HEK293T (cell line): Measurements from ENCODE around the gene LRP1B.

Source experiments
- CTCF ChIA-PET: fragments of 350-600 bp; formaldehyde crosslinking; extraction: SDS; loops from one replicate; lab custom pipeline; 2021; ENCODE audit warnings: antibody characterized with exemption, inconsistent platforms; lab: Yijun Ruan, JAX
- POLR2A ChIA-PET: fragments of 350-600 bp; formaldehyde crosslinking; extraction: SDS; loops from one replicate; lab custom pipeline; 2020; ENCODE audit warnings: antibody characterized with exemption, inconsistent platforms; lab: Yijun Ruan, JAX
- DNase-seq: peaks from one replicate; pipeline ENCODE4 v3.0.0; 2012; ENCODE audit warnings: mixed read lengths; ENCODE audit errors: extremely low spot score
- ARNT ChIP-seq: fragments of 450-650 bp; IDR thresholded peaks from 2 replicates; pipeline ENCODE4 v1.6.1; 2017; ENCODE audit warnings: mild to moderate bottlenecking
- BHLHE40 ChIP-seq: fragments of 450-650 bp; IDR thresholded peaks from 2 replicates; pipeline ENCODE4 v1.6.1; 2016; ENCODE audit warnings: mild to moderate bottlenecking, moderate library complexity, borderline replicate concordance
- CTBP1 ChIP-seq: fragments of 450-650 bp; IDR thresholded peaks from 2 replicates; pipeline ENCODE4 v1.6.1; 2016; ENCODE audit warnings: borderline replicate concordance
- ELF4 ChIP-seq: fragments of 450-650 bp; IDR thresholded peaks from 2 replicates; pipeline ENCODE4 v1.6.1; 2017; ENCODE audit warnings: antibody characterized with exemption
- FOXA1 ChIP-seq: fragments of 450-650 bp; IDR thresholded peaks from 2 replicates; pipeline ENCODE4 v1.6.1; 2016; ENCODE audit warnings: mild to moderate bottlenecking
- FOXK2 ChIP-seq: fragments of 450-650 bp; IDR thresholded peaks from 2 replicates; pipeline ENCODE4 v1.6.1; 2016; ENCODE audit warnings: mild to moderate bottlenecking
- FOXM1 ChIP-seq: fragments of 450-650 bp; IDR thresholded peaks from 2 replicates; pipeline ENCODE4 v1.6.1; 2017; ENCODE audit warnings: mild to moderate bottlenecking, borderline replicate concordance
- HDGF ChIP-seq: fragments of 450-650 bp; IDR thresholded peaks from 2 replicates; pipeline ENCODE4 v1.6.1; 2017; ENCODE audit warnings: antibody characterized with exemption, borderline replicate concordance
- L3MBTL2 ChIP-seq: fragments of 450-650 bp; conservative IDR thresholded peaks from 2 replicates; pipeline ENCODE4 v1.6.1; 2016; ENCODE audit warnings: mild to moderate bottlenecking
- LEF1 ChIP-seq: fragments of 450-650 bp; IDR thresholded peaks from 2 replicates; pipeline ENCODE4 v1.6.1; 2017; ENCODE audit warnings: mild to moderate bottlenecking, borderline replicate concordance
- NFRKB ChIP-seq: fragments of 450-650 bp; IDR thresholded peaks from 2 replicates; pipeline ENCODE4 v1.6.1; 2016; ENCODE audit warnings: mild to moderate bottlenecking, moderate library complexity
- SP1 ChIP-seq: fragments of 450-650 bp; IDR thresholded peaks from 2 replicates; pipeline ENCODE4 v1.6.1; 2017
- SUZ12 ChIP-seq: fragments of 450-650 bp; IDR thresholded peaks from 2 replicates; pipeline ENCODE4 v1.6.1; 2016; ENCODE audit warnings: mild to moderate bottlenecking
- TARDBP ChIP-seq: fragments of 450-650 bp; IDR thresholded peaks from 2 replicates; pipeline ENCODE4 v1.6.1; 2016
- ZNF384 ChIP-seq: fragments of 450-650 bp; IDR thresholded peaks from 2 replicates; pipeline ENCODE4 v1.6.1; 2016
- TF ChIP-seq, protein P1 (sequence below): fragments of 450-650 bp; IDR thresholded peaks from 2 replicates; pipeline ENCODE4 v1.6.1; 2016

LRP1B gene

DNA sequence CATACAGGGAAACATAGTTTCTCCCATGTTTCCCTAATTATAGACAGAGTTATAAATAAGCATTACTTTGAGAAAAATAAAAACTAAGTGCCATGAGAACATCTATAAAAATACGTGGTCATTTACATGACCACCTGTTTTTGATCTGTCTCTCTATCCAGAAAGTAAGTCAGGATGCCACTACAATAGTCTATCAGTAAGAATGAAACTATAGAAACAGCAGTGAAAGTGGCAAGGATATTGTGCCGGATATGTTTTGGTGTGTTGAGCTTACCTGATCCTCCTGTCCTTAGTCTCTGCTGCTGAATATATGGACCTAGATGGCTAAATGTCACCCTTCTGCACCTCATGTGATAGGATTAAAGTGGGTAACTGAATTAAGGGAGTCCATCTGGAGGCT, 512.4 kb downstream of the LRP1B start:
- TF ChIP-seq HDGF (no peak), SUZ12 (no peak), ARNT (no peak), CTBP1 (no peak), FOXK2 (no peak), NFRKB (no peak), TARDBP (no peak), FOXM1 (no peak), FOXA1 (no peak), ELF4 (no peak), BHLHE40 (no peak), L3MBTL2 (no peak), ZNF384 (no peak), SP1 (no peak), LEF1 (no peak)
- TF ChIP-seq, protein P1, sequence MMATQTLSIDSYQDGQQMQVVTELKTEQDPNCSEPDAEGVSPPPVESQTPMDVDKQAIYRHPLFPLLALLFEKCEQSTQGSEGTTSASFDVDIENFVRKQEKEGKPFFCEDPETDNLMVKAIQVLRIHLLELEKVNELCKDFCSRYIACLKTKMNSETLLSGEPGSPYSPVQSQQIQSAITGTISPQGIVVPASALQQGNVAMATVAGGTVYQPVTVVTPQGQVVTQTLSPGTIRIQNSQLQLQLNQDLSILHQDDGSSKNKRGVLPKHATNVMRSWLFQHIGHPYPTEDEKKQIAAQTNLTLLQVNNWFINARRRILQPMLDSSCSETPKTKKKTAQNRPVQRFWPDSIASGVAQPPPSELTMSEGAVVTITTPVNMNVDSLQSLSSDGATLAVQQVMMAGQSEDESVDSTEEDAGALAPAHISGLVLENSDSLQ, result no peak
- no peak for DNase-seq
- CTCF ChIA-PET, result no interaction called here
- POLR2A ChIA-PET, result no interaction called here

- TF ChIP-seq FOXK2 (no peak), ARNT (no peak), FOXM1 (no peak), ZNF384 (no peak), SP1 (no peak), FOXA1 (no peak), LEF1 (no peak), CTBP1 (no peak), NFRKB (no peak), HDGF (no peak), SUZ12 (no peak), ELF4 (no peak), L3MBTL2 (no peak), TARDBP (no peak), BHLHE40 (no peak)
- TF ChIP-seq, protein P1, result no peak
- CTCF ChIA-PET, result no interaction called here
- DNase-seq, result no peak
- POLR2A ChIA-PET, result no interaction called here
Measured at GRCh38 chr2:141611981-141612380, 518.8 kb downstream of the LRP1B start.

GRCh38 chr2:141611176-141611571, 519.6 kb downstream of the LRP1B start:
- DNase-seq, result no peak
- POLR2A ChIA-PET, result no interaction called here
- CTCF ChIA-PET, result no interaction called here
- no peak for TF ChIP-seq SUZ12
- TF ChIP-seq, protein P1, result 0 out of 2 replicates have a peak, but pooled peaks have one; percentile 12

GRCh38 chr2:141610564-141611175, 520.1 kb downstream of the LRP1B start:
- TF ChIP-seq ARNT (no peak), LEF1 (no peak)
- CTCF ChIA-PET, result no interaction called here
- DNase-seq, result no peak
- POLR2A ChIA-PET, result no interaction called here

GRCh38 chr2:141605163-141605562, 525.7 kb downstream of the LRP1B start:
- TF ChIP-seq FOXA1, result no peak
- no peak for TF ChIP-seq TARDBP
- TF ChIP-seq CTBP1, result no peak
- no peak for TF ChIP-seq FOXM1
- no peak for TF ChIP-seq ELF4
- no peak for TF ChIP-seq ZNF384
- TF ChIP-seq BHLHE40, result no peak
- no peak for TF ChIP-seq FOXK2
- no peak for TF ChIP-seq LEF1
- no peak for TF ChIP-seq SUZ12
- TF ChIP-seq, protein P1, result no peak
- no peak for TF ChIP-seq HDGF
- no peak for TF ChIP-seq NFRKB
- TF ChIP-seq SP1, result no peak
- TF ChIP-seq ARNT, result no peak
- no peak for TF ChIP-seq L3MBTL2
- DNase-seq, result no peak
- CTCF ChIA-PET, result no interaction called here
- POLR2A ChIA-PET, result no interaction called here

DNA sequence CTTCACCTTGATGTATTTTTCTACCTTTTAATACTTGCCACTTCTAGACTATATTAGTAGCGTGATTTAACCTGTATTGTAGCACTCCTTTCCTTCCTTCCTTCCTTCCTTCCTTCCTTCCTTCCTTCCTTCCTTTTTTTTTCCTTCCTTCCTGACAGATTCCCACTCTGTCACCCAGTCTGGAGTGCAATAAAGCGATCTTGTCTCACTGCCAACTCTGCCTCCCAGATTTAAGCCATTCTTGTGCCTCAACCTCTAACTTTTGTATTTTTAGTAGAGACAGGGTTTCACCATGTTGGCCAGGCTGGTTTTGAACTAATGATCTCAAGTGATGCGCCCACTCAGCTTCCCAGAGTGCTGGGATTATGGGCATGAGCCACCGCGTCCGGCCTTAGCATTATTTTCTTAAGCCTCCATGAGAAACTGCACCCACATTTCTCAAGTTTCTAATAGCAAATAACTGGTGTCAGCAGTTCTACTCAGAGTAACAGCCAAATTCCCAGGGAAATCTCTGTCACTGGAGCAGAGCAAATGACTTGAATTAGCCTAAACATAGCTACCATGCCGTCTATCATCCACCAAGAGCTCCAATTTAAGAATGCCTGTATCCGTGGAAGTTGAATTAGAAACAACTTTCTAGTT, 529.2 kb downstream of the LRP1B start:
- POLR2A ChIA-PET, result no interaction called here
- no peak for DNase-seq
- TF ChIP-seq L3MBTL2 (no peak), LEF1 (no peak), FOXM1 (no peak), BHLHE40 (no peak), NFRKB (no peak), SUZ12 (no peak), ZNF384 (no peak), FOXK2 (no peak), TARDBP (no peak), FOXA1 (no peak), CTBP1 (no peak), SP1 (no peak), HDGF (no peak), ARNT (no peak), ELF4 (no peak)
- TF ChIP-seq, protein P1, result no peak
- CTCF ChIA-PET, result no interaction called here
